Measurements from ENCODE around the gene MCAM.

Gene MCAM

DNA sequence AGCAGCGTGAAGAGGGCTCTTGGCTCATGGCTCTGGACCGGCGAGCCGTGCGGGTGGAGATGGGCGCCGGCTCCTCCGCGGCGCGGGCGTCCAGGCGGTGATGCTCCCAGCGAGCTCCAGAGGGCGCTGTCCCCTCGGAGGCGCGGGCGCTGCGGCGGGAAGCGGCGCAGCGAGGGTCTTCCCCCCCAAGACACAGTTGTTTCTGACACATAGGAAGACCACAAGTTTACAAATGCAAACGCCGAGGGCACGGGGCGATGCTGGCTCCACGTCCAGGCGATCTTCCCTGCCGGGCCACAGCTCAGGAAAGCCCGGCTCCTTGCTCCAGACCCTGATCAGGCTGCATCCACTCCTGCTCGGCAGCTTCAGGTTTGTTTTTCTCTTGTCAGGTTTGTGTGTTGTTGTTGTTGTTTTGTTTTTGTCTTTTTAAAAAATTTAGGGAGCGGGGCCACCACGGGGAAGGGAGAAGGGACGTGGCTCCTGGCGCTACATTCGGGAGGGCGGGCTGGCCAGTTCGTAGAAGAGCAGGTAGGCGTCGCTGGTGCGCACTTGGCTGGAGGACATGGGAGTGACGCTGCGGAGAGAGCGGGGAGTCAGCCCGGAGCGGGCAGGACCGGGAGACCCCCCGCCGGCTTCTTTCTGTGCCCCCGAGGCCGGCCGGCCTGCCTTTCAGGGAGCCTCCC, 39.6 kb upstream of the MCAM start:
- peaks cover 15% of the 10 kb centered on the region for H3K4me1 ChIP-seq (ENCODE audit: control insufficient read depth, insufficient read depth, low read length)
- peak overlapping the region; percentile 64 for H3K9ac ChIP-seq (ENCODE audit: low read length)
- peak overlapping the region; percentile 69 for H3K4me3 ChIP-seq (ENCODE audit: low read depth, low read length)
- no peak overlapping the region for H3K27ac ChIP-seq (ENCODE audit: low read depth, low read length)
- H3K27me3 ChIP-seq (ENCODE audit: control insufficient read depth, insufficient read depth, low read length): peaks cover 25% of the 10 kb centered on the region
- H3K36me3 ChIP-seq (ENCODE audit: control insufficient read depth, insufficient read depth, low read length): no peaks in the 10 kb centered on the region; the same call in 1 of the 2 replicates
- no peaks in the 10 kb centered on the region for H3K9me3 ChIP-seq (ENCODE audit: control insufficient read depth, insufficient read depth, low read depth, low read length)

DNA sequence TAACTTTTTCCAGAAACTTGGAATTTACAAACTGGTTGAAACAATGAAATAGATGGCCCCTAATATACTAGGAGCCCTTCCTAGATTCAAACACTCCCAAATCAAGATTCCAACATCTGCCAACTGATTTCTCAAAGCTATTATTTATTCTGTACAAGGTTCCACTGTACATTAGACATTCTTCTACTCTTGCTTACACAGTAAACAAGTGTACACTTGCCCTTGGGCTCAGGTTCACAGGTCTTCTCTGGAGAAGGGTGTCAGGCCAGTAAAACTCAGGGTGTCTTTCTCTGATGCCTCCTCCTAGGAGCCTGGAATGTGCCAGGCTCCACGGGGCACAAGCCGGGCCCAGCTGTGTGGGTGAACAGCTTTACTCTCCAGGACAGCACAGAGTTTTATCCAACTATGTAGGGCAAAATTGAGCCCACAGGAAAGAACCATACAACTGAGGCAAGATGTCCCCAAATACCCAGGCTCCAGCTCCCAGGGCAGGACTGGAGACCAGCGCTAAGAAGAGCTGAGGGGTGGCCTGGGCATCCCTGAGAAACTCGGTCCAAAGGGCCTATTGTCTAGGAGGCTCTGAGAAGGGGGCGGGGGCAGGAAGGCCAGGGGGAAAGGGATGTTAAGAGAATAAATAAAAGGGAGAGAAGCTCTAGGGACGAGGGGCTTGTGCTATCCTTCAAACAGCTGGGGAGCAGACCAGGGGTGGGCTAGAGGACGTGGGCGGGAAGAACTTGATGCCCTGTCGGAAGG, 38.3 kb upstream of the MCAM start:
- Histone ChIP-seq H3K9me3 (ENCODE audit: control insufficient read depth, insufficient read depth, low read depth, low read length) (no peaks in the 10 kb centered on the region), H3K4me1 (ENCODE audit: control insufficient read depth, insufficient read depth, low read length) (peaks cover 4% of the 10 kb centered on the region; the same call in 1 of the 2 replicates), H3K9ac (ENCODE audit: low read length) (no peak overlapping the region), H3K27me3 (ENCODE audit: control insufficient read depth, insufficient read depth, low read length) (peaks cover 25% of the 10 kb centered on the region), H3K4me3 (ENCODE audit: low read depth, low read length) (no peak overlapping the region), H3K27ac (ENCODE audit: low read depth, low read length) (no peak overlapping the region), H3K36me3 (ENCODE audit: control insufficient read depth, insufficient read depth, low read length) (no peaks in the 10 kb centered on the region; the same call in 1 of the 2 replicates)

DNA sequence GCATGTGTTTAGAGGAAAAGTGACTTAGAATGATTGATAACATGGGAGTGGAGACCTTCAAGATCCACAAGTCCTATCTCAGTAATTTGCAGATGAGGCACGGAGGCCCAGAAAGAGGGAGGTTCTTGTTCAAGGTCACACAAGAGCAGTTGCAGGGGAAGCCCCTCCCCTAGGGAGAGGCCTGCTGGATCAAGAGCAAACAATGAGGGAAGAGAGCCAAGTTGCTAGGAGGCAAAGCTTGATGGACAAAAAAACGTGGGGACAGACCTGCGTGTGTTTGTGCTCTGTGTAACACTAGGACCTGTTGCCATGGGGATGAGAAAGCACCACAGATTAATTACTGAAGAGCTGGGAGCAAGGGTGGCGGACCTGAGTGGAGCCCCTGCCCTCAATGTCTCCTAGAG, 35.9 kb upstream of the MCAM start:
- Histone ChIP-seq H3K27ac (ENCODE audit: low read depth, low read length) (no peak overlapping the region), H3K9ac (ENCODE audit: low read length) (no peak overlapping the region), H3K4me3 (ENCODE audit: low read depth, low read length) (no peak overlapping the region), H3K4me1 (ENCODE audit: control insufficient read depth, insufficient read depth, low read length) (peaks cover 4% of the 10 kb centered on the region; the same call in 1 of the 2 replicates), H3K27me3 (ENCODE audit: control insufficient read depth, insufficient read depth, low read length) (peaks cover 25% of the 10 kb centered on the region), H3K9me3 (ENCODE audit: control insufficient read depth, insufficient read depth, low read depth, low read length) (no peaks in the 10 kb centered on the region), H3K36me3 (ENCODE audit: control insufficient read depth, insufficient read depth, low read length) (no peaks in the 10 kb centered on the region)

DNA sequence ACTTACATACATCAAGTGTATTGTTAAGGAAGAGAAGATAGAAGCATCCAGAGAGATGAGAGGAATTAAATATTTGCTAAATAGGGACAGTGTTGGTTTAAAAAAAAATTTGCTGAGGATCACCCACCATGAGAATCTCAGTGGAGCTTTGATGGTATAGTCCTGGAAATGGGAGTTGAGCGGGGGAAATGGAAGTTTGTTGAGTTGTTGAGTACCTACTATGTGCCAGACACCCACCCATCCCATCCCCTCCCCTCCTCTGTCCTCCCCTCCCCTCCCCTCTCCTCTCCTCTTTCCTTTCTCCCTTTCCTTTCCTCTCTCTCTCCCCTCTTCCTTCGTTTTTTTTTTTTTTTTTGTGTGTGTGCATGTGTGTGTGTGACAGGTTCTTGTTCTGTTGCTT, 34.3 kb upstream of the MCAM start:
- Histone ChIP-seq H3K27me3 (ENCODE audit: control insufficient read depth, insufficient read depth, low read length) (peaks cover 34% of the 10 kb centered on the region), H3K27ac (ENCODE audit: low read depth, low read length) (no peak overlapping the region), H3K4me3 (ENCODE audit: low read depth, low read length) (no peak overlapping the region), H3K9ac (ENCODE audit: low read length) (no peak overlapping the region), H3K36me3 (ENCODE audit: control insufficient read depth, insufficient read depth, low read length) (no peaks in the 10 kb centered on the region), H3K4me1 (ENCODE audit: control insufficient read depth, insufficient read depth, low read length) (peaks cover 4% of the 10 kb centered on the region; the same call in 1 of the 2 replicates), H3K9me3 (ENCODE audit: control insufficient read depth, insufficient read depth, low read depth, low read length) (no peaks in the 10 kb centered on the region)

DNA sequence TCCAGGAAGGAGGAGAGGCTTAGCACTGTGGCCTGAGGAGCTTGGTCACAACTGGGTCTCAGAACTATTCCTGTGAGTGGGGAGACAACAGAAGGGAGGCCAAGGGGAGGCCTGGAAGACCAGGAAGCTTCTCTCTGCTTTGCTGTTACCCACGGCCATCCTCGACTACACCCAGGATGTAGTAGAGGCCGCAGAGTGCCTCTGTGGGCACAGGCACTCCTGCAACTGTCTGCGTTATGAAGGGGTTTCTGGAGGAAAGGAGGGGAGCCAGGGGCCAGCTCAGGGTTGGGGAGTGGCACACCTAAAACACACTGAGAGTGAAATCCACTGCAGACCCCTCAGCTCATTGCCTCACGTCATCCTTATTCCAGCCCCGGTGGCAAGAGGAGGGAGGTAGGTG, 33.4 kb upstream of the MCAM start:
- Histone ChIP-seq H3K4me1 (ENCODE audit: control insufficient read depth, insufficient read depth, low read length) (peaks cover 4% of the 10 kb centered on the region; the same call in 1 of the 2 replicates), H3K9ac (ENCODE audit: low read length) (no peak overlapping the region), H3K27ac (ENCODE audit: low read depth, low read length) (no peak overlapping the region), H3K9me3 (ENCODE audit: control insufficient read depth, insufficient read depth, low read depth, low read length) (no peaks in the 10 kb centered on the region), H3K4me3 (ENCODE audit: low read depth, low read length) (no peak overlapping the region), H3K27me3 (ENCODE audit: control insufficient read depth, insufficient read depth, low read length) (peaks cover 35% of the 10 kb centered on the region), H3K36me3 (ENCODE audit: control insufficient read depth, insufficient read depth, low read length) (no peaks in the 10 kb centered on the region)

DNA sequence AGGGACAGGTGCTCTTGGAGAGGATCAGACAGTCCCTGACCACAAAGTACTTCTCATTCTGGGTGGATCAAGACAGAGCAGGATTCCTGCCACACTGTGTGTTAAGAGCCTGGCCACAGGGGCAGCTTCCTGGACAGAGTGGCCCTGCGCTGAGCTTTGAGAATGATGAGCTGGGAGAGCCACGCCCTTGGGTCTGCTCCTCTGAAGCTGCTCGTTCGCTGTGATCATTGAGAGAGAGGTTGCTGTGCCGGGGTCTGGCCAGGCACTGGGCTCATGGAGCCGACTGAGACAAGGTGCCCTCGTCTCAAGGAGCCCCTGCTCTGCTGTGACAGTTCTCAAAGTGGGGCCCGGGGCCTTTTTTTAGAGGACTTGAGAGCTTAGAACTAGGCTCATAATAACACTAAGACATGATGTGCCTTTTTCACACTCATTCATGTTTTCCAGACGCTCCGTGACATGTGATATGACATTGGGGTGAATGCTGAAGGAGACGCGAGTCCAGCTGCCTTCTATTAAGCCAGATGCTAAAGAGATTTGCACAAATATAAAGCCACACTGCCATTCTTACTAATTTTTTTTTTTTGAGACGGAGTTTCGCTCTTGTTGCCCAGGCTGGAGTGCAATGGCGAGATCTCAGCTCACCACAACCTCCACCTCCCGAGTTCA, 31.1 kb upstream of the MCAM start:
- H3K27ac ChIP-seq (ENCODE audit: low read depth, low read length): no peak overlapping the region
- no peaks in the 10 kb centered on the region for H3K36me3 ChIP-seq (ENCODE audit: control insufficient read depth, insufficient read depth, low read length)
- no peaks in the 10 kb centered on the region for H3K9me3 ChIP-seq (ENCODE audit: control insufficient read depth, insufficient read depth, low read depth, low read length)
- H3K9ac ChIP-seq (ENCODE audit: low read length): no peak overlapping the region
- H3K4me3 ChIP-seq (ENCODE audit: low read depth, low read length): no peak overlapping the region
- peaks cover 47% of the 10 kb centered on the region for H3K27me3 ChIP-seq (ENCODE audit: control insufficient read depth, insufficient read depth, low read length)
- H3K4me1 ChIP-seq (ENCODE audit: control insufficient read depth, insufficient read depth, low read length): peaks cover 4% of the 10 kb centered on the region; the same call in 1 of the 2 replicates

DNA sequence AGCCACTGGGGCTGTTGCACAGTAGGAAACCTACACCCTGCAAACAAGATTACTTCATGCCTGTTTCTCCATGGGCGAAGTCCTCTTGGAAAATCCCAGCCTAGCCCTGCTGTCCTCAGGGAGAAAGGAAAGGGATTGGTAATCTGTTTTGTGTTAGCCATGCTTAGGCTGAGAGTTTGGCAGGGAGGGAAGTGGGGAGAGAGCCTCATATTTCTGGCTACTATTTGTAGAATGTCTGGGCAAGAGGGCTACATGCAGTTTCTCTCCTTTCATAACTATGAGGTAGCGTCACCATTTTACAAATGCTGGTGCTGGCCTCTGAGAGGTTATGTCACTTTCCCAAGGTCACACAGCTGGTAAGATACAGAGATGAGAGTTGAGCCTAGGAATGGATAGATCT, 30.3 kb upstream of the MCAM start:
- H3K9me3 ChIP-seq (ENCODE audit: control insufficient read depth, insufficient read depth, low read depth, low read length): no peaks in the 10 kb centered on the region
- H3K27me3 ChIP-seq (ENCODE audit: control insufficient read depth, insufficient read depth, low read length): peaks cover 55% of the 10 kb centered on the region
- H3K4me1 ChIP-seq (ENCODE audit: control insufficient read depth, insufficient read depth, low read length): no peaks in the 10 kb centered on the region

DNA sequence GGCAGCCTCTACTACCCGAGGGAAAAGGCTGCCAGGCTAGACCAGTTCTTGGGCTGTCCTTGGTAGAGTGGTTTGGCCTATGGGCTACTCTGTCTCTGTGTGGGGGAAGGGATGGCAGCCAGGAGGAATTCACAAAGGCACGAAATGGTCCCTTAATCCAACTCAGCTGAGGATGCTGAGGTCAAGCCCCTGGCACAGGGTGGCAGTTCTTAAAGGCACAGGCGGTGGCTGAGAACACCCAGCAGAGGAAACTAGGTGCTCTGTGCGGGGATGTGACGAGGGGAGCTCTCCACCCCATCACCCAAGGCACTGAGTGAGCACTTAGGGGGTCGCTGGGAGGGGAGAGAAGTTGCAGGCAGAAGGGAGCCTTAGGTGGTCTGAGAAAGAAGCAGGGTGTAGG, 29.7 kb upstream of the MCAM start, which contains the start of gene MFRP:
TSS of gene MFRP (minus strand) at position 101 of the 400 bp plus-strand sequence. CDS start 192 bp downstream, outside the sequence.
- H3K9ac ChIP-seq (ENCODE audit: low read length): no peak within 1 kb of the TSS
- H3K36me3 ChIP-seq (ENCODE audit: control insufficient read depth, insufficient read depth, low read length): no peaks in the 10 kb centered on the region
- H3K27me3 ChIP-seq (ENCODE audit: control insufficient read depth, insufficient read depth, low read length): peaks cover 61% of the 10 kb centered on the region
- no peaks in the 10 kb centered on the region for H3K4me1 ChIP-seq (ENCODE audit: control insufficient read depth, insufficient read depth, low read length)
- no peak within 1 kb of the TSS for H3K4me3 ChIP-seq (ENCODE audit: low read depth, low read length)
- no peaks in the 10 kb centered on the region for H3K9me3 ChIP-seq (ENCODE audit: control insufficient read depth, insufficient read depth, low read depth, low read length)
- no peak within 1 kb of the TSS for H3K27ac ChIP-seq (ENCODE audit: low read depth, low read length)

More for the DNA sequence above, 30.3 kb upstream of the MCAM start:
- no peak overlapping the region for H3K27ac ChIP-seq (ENCODE audit: low read depth, low read length)
- H3K4me3 ChIP-seq (ENCODE audit: low read depth, low read length): no peak overlapping the region
- no peak overlapping the region for H3K9ac ChIP-seq (ENCODE audit: low read length)
- H3K36me3 ChIP-seq (ENCODE audit: control insufficient read depth, insufficient read depth, low read length): no peaks in the 10 kb centered on the region

DNA sequence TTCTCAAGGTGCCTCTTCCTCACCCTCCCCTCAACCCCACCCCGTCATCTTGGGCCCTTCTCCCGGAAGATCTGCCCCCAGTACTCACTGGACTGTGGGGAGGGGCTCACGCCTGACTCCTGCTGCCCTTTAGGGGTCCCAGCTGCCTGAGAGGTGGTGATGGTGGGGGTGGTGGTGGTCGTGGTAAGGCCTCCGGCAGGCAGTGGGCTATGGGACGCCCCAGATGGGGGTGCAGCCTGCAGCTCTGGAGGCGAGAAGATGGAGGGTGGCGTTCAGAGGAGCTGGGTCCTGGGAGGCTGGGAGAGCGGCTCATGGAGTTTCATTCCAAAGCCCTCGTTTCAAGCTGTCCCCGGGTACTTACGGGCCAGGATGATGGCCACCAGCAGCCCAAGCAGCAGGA, 28.8 kb upstream of the MCAM start:
- no peaks in the 10 kb centered on the region for H3K36me3 ChIP-seq (ENCODE audit: control insufficient read depth, insufficient read depth, low read length)
- H3K27me3 ChIP-seq (ENCODE audit: control insufficient read depth, insufficient read depth, low read length): peaks cover 71% of the 10 kb centered on the region
- H3K4me3 ChIP-seq (ENCODE audit: low read depth, low read length): no peak overlapping the region
- peaks cover 8% of the 10 kb centered on the region; the same call in 1 of the 2 replicates for H3K4me1 ChIP-seq (ENCODE audit: control insufficient read depth, insufficient read depth, low read length)
- H3K27ac ChIP-seq (ENCODE audit: low read depth, low read length): no peak overlapping the region
- H3K9ac ChIP-seq (ENCODE audit: low read length): no peak overlapping the region
- H3K9me3 ChIP-seq (ENCODE audit: control insufficient read depth, insufficient read depth, low read depth, low read length): no peaks in the 10 kb centered on the region

DNA sequence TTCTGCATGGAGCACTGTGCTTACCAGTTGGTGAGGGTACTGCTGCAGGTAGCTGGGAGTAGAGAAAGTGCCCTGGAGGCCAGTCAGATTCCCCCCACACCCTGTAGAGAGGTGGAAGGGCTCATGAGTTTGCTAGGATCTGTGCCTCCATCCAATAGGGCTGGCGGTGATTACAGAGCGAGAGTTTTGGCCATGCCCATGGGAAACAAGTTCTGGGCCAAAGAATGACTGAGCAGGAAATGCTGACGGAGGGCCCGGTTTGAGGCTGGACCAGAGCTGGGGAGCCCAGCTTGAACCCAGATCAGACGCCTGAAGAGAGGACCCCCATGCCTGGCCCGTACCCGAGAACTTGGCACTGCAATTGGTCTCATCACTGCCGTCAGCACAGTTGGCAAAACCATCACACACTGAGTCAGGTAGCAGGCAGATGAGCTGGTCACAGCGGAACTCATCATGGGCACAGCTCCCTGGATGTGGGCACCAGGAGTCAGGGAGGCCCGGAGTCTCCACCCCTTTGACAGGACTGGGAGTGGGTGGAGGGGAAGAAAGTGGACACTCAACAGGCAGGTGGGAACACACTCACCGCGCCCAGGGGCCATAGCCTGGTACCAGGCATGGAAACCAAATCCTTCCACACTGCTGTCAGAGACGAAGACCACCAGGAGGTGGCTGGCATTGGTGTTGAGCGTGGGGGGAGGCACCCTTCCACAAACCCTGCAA, 27.5 kb upstream of the MCAM start:
- Histone ChIP-seq H3K9ac (ENCODE audit: low read length) (no peak overlapping the region), H3K4me3 (ENCODE audit: low read depth, low read length) (no peak overlapping the region), H3K9me3 (ENCODE audit: control insufficient read depth, insufficient read depth, low read depth, low read length) (no peaks in the 10 kb centered on the region), H3K4me1 (ENCODE audit: control insufficient read depth, insufficient read depth, low read length) (peaks cover 11% of the 10 kb centered on the region; the same call in 1 of the 2 replicates), H3K27ac (ENCODE audit: low read depth, low read length) (no peak overlapping the region), H3K27me3 (ENCODE audit: control insufficient read depth, insufficient read depth, low read length) (peaks cover 83% of the 10 kb centered on the region), H3K36me3 (ENCODE audit: control insufficient read depth, insufficient read depth, low read length) (no peaks in the 10 kb centered on the region)

All from HUES6 (cell line).